ENCODE results near the gene ZC3H7A.

- TF ChIP-seq CTCF (conservative IDR thresholded peaks at IDR 0.05; ENCODE audit: low read length): no peak
- TF ChIP-seq EZH2phosphoT487 (IDR thresholded peaks at IDR 0.05; ENCODE audit: borderline replicate concordance): no peak
Measured at GRCh38 chr16:11708421-11708820, 88.6 kb downstream of the ZC3H7A start.

Data from Loucy (cell line).